Measurements from ENCODE around the gene PRB2.
"Not testable (repeated sequence)": the region's sequence is repeated elsewhere in the genome, so short reads cannot be mapped to it uniquely, and the experiment has no call there.

The PRB2 gene

DNA sequence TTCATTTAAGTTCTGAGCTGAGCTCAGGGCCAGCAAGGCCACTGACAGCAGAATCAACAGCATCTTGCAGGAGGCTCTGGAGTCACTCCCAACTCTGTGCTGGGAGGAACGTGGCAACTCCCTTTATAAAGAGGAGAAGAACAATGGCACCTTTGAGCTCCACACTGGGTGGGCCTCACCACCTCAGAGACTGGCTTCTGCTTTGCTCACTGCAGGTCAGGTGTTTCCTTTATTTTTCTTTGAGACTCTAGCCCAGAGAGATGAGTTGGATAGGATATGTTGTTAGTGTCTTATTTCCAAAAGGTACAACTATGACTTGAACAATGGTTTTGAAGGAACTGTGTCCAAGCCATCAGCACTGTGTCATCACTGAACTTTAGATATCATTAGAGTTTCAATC, at the start of gene PRB2:
Gene PRB2 (minus strand): TSS at position 101 of the 400 bp plus-strand sequence. CDS start 38 bp downstream, at position 63.
- DNase-seq = not testable (repeated sequence)

DNA sequence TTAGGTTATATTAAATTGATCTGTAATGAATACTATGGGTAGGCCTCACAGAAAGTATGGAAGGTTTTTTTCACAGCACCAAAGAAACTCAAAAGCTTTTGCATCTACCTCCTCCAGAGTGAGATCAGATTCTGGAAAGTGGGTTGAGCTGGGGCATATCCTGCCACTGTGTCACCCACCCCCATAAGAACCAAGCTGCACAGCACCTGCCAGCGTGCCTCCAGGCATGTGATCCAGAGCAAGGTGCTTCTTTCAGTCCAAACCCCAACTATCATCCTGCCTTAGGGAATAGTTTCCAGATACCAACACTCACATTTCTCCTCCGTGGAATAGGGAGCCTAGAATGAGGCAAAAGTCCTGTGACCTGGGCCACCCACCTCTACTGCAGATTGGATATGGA, 42.6 kb upstream of the PRB2 start:
- DNase-seq = no peak

DNA sequence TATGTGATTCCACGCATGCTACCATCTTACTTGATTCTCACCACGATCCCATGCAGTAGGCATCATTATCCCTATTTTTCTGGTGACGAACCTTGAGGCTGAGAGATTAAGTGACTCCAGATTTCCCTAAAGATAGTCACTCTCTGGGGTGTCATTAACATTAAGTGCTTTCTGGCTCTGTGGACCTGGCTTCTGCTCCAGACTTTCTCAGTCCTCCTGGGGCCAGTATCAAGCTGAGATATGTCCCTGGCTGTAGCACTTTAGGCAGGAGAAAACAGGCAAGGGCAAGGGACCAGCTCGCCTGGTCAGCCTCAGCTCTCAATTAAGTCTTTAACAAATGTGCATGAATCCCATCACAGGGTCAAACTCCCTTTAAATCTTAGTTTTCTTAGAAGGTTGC, 38.3 kb upstream of the PRB2 start:
- DNase-seq = no peak

DNA sequence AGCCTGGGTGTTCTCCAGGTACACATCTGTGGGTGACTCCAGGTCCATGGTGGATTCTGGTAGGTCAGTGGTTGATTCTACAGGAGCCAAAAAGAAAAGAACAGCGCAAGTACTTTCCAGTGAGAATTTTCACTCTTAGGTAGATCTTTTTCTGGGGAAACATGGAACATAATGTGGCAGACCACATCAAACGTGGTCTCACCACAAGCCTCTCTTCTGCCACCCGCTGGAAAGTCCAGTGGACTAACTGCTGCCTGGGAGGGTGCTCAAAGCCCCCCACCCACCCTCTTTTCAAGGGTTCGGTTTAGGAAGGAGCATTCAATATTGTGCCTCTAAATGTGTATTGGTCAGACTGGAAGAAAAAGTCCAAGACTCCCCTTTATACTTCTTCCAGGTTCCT, 36.1 kb upstream of the PRB2 start:
- no peak for DNase-seq

DNA sequence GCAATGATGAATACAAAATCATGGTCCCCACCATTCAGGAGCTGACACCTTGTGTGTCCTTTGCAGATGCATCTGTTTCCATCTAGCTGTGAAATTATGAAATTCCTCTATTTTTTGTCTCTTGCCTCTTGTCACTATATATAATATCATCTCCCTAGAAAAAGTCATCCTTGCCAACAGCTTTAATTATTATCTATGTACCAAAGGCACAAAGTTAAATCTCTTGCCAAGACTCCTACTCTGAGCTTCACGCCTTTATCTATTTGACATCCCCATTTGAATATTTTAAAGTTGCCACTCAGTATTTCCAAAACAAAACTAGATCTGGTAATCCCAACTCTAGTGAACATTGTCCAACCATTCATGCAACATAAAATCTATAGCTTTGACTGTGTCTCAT, 32.0 kb upstream of the PRB2 start:
- DNase-seq = no peak

DNA sequence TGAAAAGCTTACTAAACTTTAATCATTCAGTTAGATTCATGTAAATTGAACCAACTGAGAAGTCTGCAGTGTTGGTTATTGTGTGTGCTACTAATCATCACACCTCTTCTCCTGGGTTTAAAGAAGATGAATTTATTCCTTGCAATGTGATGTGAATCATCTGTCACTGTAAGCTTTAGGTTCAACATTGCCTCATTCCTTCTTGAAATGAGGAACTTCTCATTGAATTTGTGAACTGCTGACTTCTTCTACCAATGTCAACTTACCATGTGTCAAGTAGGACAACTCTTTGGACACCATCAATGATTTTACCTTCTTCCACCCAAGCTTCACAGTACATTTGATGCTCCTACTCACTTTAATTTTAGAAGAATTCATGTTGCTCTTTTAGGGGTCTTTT, 17.4 kb upstream of the PRB2 start:
- DNase-seq = peak; percentile 7

DNA sequence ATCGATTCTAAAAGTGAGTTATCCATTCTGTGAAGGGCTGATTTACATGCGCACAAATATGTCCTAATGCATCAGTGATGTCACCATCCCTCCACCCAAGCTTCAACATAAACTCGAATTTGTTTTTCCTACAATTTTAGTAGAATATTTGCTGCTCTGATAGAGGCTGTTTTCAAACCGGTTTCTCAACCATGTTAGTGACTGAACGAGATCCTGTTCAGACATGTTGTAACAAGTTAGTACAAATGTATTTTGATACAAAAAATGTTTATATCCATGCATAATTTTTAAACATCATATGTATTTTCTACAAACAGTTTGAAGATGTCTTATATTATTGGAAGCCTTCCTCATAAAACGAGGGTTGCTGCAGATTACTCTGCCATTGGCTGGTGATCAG, 12.7 kb upstream of the PRB2 start:
- DNase-seq = no peak

DNA sequence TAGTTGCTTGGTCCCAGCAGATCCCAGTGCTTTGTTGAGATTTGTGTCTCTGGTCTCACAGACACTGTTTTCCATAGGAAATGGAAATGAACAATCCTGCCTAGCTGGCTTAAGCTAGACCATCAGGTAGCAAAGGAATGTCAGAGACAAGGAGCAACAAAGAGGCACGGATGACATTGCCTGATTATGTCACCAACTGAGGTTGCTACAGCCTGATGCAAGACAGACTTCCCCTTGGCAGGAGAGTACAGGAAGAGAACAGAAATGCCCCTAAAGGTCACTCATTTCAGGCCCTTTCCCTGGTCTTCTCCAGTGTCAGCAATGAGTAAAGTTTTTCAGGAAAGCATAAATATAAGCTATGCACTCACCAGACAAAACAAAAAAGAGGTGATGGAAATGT, 2.0 kb upstream of the PRB2 start:
- no peak for DNase-seq

DNA sequence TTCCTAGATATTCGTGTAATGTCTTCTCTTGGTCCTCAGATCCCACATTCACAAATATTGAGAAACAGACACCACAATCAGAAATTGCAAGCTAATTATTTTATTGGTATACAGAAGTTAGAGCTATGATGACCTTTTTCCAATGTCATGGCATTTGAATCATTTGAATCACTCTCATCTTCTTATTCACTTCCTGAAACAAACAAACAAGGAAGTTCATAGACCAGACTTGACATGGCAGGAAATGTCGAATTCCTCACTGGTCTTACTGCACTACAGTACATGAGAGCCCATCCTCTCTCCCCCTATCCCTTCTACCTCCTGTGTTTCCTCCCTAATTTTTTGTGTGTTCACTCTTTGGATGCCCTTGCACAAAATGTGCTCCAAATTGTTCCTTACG, 3.9 kb downstream of the PRB2 start:
- not testable (repeated sequence) for DNase-seq

DNA sequence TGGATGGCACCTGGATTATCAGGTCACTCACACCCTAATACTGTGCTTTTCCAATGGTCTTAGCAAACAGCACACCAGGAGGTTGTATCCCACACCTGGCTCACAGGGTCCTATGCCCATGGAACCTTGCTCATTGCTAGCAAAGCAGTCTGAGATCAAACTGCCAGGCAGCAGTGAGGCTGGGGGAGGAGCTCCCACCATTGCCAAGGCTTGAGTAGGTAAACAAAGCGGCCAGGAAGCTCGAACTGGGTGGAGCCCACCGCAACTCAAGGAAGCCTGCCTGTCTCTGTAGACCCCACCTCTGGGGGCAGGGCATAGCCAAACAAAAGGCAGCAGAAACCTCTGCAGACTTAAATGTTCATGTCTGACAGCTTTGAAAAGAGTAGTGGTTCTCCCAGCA, 17.9 kb downstream of the PRB2 start:
- not testable (repeated sequence) for DNase-seq

DNA sequence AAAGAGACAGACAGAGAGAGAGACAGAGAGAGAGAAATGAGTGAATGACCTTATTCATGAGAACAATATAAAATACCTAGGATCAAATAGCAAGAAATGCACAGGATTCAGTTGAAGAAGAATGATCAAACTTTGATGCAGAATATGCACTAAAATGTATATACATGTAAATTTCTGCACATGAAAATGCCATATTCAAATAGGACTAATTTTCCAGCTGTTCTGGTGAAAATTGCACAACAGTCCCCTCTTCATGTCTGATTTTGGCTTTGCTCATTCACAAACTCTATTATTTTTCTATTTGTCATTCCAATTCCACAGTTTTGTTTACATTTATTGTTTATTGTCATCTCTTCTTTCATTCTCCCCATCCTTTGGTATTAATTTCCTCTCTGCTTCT, 34.2 kb downstream of the PRB2 start:
- DNase-seq = no peak

DNA sequence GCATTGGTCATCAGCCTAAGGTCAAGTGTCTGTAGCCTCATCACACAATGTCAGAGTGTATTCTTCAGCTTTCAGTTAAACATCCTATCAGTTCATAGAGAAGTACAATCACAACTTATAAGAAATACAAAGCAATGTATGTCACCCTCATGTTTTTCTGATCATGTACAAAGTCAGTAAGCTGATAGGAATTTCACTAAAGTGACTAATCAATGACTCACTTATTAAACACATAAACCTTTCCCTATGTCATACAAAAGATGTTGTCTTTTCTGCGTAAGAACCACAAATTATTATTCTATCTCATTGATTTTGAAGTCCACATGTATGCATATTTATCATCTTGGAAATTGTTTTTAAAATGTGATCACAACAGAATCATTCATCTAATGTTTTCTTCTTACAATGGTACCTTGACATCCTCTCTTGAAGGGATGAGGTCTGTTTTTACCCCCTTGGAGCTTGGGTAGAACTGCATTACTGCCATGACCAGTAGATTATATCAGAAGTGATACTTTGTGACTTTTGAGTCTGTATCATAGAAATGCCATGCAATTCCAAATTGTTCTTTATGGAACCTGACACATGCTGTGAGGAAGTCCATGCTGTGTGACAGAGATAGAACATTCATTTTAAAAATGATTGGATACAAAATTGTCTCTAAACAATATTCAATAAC, 35.0 kb downstream of the PRB2 start:
- not testable (repeated sequence) for DNase-seq

DNA sequence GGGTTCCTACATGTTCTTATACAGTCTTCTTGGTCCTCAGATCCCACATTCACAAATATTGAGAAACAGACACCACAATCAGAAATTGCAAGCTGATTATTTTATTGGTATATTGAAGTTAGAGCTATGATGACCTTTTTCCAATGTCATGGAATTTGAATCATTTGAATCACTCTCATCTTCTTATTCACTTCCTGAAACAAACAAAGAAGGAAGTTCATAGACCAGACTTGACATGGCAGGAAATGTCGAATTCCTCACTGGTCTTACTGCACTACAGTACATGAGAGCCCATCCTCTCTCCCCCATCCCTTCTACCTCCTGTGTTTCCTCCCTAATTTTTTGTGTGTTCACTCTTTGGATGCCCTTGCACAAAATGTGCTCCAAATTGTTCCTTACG, 43.6 kb downstream of the PRB2 start:
- not testable (repeated sequence) for DNase-seq

DNA sequence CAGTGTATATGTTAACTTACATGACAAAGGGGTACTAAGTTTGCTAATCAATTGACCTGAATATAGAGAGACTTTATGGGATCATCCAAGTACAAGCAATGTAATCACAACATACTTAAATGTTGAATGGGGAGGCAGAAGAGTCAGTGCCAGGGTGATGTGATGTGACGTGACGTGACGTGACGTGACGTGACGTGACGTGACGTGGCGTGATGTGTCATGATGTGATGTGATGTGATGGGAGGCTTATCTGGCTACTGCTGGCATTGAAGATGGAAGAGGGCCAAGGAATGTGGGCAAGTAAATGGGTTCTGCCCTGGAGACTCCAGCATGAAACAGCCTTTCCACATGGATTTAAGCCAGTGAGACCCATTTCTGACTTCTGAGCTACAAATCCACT, 46.9 kb downstream of the PRB2 start:
- DNase-seq = no peak

DNA sequence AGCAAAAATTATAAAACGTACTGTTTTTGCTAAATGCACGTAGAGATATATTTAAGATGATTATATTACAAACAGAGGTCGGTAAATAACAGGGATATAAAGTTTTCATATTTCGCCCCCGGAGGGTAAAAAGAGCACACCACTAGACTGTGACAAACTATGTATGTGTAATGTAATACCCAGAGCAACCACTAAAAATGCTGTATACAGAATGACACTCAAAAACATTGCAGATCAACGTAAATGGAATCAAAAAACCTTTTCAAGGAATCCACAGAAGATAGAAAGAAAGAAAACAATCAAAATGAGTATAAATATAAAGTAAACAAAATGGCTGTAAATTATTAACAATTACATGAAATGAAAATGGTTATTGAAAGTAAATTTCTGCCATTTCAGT, 47.6 kb downstream of the PRB2 start:
- peak; percentile 29 for DNase-seq

DNA sequence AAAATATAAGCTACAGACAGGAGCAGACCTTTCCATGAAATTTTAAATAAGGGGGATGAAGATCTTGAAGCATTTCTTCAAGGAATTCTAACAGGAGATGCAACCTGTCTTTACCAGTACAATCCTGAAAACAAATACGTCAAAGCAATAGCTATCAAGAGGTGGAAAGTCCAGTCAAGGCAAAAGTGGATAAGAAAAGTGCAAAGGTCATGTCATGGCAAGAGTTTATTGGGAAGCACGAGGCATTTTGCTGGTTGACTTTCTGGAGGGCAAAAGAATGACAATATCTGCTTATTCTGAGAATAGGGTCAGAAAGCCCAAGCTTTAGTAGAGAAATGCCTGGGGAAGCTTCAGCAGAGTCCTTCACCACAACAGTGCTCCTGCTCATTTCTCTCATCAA, 50.9 kb downstream of the PRB2 start:
- DNase-seq = no peak
